HG03139 (cell line): ENCODE measurements around the gene ACOT11.

Experiments used
- ATAC-seq: cut with Tn5 transposase; IDR thresholded peaks from one replicate; pipeline ENCODE4 v1.9.1; 2021; ENCODE audit not compliant: unreplicated experiment

Gene ACOT11

DNA sequence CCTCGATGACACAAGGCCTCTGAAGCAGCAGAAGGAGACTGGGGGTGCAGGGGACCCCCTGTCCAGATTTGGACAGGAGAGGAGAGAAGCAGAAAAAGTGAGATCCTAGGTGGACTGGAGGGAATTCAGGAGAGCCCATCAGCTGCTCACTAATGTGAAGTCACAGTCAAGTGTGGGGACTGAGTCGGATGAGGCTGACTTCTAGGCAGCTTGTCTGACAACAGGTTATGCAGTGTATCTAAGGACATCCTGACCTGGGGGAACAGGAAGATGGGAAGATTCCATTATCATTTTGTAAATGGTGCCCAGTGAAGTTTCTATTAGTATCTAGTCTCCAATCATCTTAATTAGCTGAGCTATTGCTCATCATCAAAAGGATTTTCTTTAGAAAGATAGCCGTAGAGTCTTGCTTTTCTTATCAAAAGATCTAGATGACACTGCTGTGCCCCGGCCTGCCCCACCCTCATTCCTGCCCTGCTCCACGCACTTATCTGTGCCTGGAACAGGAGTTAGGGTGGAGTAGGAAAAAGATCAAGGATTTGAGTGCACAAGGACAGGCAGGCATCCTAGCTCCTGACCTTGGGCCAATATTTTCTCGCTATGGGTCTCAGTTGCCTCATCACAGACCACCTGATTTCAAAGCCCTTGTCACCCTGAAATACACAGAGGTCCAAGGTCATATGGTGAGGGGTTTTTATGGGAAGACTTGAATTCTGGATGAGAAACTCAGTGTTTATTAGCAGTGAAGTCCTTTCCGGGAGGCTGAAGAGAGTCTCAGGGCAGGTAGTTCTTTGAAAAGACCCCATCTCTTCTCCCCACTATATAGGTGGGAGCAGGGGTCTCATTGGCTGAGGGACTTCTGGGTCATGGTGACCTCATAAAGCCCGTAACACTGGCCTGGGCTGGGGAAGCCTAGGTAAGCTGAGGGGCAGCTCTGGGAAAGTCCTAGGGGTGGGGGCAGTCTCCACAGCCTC is 93.1 kb downstream of the ACOT11 start, which contains the start of gene MROH7:
TSS of gene MROH7 (plus strand) at position 924 of the 974 bp plus-strand sequence. CDS start 11,141 bp downstream, outside the sequence.
- ATAC-seq = no peak

DNA sequence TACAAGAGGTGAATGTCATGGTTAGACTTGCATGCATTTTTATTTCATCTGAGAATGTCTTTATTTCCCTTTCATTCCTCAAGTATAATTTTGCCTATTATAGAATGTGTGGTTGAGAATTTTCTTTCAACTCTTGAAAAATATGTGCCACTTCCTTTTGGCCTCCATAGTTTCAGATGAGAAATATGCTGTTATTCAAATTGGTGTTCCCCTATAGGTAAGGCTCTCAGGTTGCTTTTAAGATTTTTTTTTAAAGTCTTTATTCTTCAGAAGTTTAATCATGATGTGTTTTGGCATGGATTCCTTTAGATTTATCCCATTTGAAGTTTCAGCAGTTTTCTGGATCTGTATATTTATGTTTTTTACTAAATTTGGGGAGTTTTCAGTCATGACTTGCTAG is 95.7 kb downstream of the ACOT11 start:
- ATAC-seq = no peak

DNA sequence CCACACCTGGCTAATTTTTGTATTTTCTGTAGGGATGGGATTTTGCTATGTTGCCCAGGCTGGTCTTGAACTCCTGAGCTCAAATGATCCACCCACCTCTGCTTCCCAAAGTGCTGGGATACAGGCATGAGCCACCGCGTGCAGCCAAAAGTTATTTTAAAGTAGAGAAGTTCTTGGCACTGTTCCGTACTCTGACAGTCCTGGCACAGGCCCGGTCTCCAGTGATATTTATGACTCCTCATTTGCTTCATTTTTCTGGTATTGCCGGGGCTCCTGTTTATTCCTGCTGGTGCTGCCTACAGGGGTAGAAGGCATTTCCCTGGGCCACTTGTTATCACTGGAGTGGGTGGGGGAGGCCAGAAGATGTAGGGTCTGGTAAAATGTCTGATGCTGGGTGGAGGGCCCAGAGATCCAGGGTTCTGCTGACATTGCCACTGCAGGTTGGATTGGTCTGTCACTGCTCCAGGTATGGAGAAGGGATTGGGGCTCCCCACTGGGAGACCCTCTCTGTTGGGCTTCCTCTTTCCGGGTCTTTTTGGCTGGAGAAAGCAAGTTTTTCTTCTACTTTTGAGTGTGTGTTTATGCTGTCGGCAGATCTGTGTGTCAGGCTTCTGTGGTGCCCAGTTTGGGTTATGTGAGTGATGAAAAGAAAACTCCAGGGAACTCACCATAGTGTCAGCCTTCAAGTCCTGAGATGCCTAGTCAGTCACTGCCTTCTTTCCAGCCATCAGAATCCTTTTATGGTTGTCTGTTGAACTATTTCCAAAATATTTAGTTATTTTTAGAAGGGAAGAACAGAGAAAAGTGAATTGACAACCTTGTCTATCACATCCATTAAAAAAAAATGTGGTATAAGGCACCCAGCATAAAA is 98.0 kb downstream of the ACOT11 start:
- ATAC-seq = no peak

DNA sequence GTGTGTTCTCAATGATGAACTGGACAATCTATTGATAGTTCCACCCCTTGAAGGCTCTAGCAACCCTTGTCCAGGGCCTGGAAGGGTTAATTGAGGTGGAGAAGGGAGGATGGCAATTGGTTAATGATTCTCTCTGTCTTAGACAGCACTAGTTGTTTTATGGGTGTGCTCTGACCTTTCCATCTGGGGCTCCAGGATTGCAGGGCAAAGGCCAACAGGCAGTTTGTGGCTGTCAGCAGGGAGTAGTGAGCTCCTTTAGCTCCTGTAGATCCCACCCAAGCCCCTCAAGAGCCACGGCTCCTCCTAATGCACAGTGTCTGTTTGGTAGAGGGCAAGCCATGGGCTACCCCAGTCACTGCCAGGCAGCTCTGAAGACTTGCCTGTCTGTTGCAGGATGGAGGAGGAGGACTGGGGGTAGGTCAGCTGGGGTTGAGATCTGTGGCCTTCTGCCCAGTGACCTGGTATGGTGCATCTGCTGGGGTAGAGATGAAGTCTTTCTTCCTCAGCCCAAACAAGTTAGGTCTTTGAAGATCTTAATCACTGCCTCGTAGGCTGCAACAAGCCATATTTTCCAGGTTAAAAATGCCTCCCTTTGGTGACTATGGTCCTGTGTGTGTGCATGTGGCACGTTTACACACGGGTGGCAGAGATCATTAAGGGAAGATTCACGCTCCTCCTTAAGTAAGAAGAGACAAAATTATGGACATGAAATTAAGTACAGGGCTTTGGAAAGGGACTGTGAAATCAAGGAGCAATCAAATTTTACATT is 101.3 kb downstream of the ACOT11 start:
- ATAC-seq = no peak

DNA sequence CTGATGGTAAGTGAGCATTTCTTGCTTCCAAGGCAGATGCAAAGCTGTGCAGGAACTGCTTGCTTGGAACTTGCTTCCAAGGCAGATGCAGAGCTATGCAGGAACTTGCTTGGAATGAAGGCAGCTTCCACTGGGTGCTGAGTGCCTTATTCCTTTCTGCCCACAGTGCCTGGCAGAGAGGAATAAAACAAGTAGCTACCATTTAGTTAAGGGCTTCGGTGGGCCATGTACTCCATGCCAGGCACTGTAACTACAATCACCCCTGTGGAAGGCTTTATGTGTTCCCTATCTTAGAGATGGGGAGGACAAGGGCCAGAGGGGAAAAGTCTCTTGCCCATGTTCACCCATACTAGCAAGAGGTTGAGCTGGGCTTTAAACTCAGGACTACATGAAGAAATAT is 101.9 kb downstream of the ACOT11 start:
- ATAC-seq = no peak

DNA sequence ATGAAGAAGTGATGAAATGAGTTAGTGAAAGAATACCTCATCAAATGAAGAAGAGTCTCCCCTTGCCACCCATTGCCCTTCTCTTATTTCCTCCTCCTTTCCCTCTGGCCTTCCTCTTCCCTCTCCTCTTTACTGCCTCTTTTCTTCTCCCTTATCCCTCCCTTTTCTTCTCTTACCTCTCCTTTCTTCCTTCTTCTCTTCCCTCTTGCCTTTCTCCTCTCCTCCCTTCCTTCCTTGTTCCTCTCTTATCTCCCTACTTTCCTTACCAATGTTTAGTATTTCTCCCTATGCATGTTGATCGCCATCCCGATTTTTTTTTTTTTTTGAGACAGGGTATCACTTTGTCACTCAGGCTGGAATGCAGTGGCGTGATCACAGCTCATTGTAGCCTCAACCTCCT is 102.4 kb downstream of the ACOT11 start:
- no peak for ATAC-seq

DNA sequence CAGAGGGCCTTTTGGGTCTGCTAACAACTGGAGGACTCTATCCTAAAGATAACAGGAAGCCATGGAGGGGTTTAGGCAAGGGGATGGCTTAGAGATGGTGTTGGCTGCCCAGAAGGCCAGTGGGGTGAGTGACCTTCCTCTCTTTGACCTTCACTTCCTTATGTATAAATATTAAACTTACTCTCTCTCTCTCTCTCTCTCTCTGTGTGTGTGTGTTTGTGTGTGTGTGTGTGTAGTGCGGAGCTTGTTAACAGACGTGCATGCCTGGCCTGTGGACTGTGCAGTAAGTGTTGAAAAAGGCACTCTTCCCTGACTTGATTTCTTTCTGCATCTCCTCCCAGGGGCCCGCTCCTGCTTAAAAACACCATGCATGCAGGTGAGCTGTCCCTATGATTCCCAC is 103.6 kb downstream of the ACOT11 start:
- ATAC-seq = no peak

DNA sequence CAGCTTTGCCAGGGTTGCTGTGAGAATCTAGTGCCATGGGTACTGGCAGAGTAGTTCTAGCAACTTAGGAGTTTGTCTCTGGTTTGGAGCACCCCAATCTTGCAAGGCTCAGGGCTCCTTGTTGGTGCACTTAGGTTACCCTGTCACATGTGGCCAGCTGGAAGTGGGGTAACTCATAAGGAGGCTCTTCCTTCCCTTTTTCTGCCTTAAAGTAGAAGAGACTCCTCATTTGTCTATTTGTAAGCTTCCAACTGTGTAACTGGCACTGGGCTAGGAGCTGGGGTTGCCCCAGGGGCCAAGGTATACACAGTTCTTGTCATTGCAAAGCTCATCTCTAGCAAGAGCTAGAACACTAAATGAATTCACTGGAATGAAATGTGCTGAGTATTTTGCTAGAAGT is 104.1 kb downstream of the ACOT11 start:
- ATAC-seq = no peak

DNA sequence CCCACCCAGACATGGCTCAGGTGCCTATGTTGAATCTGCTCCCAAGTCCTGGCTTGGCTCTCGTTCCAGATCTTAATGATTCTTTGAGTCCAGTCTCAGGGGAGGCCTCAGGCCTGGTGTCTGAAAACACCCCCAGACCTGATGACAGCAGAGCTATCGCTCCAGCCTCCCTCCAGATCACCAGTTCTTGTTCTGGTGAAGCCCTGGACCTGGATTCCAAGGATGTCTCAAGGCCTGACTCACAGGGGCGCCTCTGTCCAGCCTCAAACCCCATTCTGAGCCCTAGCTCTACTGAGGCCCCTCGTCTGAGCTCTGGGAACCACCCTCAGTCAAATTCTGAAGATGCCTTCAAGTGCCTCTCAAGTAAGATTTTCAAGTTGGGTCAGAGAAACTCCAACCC is 105.0 kb downstream of the ACOT11 start:
- ATAC-seq = no peak

DNA sequence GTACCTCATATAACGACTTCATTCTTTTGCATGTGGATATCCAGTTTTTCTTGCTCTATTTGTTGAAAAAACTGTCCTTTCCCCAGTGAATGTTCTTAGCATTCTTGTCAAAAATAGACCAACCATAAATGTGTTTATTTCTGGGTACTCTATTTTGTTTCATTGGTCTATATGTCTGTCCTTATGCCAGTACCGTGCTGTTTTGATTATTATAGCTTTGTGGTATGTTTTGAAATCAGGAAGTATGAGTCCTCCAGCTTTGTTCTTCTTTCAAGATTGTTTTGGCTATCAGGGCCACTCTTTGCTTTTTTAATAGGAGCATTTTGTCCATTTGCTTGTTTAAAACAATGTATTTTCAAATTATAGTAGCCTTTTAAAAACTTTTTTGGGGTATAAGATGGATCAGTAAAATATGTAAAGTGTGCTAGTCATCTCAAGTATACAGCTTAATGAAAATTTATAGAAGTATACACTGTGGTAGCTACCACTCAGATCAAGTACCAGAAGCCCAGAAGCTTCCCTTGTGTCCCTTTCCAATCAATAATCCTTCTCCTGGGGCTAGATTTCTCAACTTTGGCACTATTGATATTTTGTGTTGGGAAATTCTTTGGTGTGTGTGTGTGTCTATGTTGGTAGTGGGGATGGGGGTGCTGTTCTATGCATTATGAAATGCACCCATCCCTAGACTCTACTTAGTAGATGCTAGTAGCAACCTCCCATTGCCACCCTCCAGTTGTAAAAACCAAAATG is 110.3 kb downstream of the ACOT11 start:
- ATAC-seq = no peak
